Prostate gland (tissue), 2 donors: ENCODE results near the gene WIF1.

Source experiments
- CTCF ChIP-seq, 4 experiments: fragments of 200-600 bp in 2 of 4; fragments of 450-650 bp in 2 of 4; sonication (generic) in 2 of 4; IDR thresholded peaks; 1 replicate in 3 of 4; 2 replicates in 1 of 4; pipeline ENCODE4 v1.5.1; 2016 to 2019; ENCODE audit warnings: antibody characterized with exemption in 4 of 4, mild to moderate bottlenecking in 2 of 4, moderate library complexity in 2 of 4
- POLR2AphosphoS5 ChIP-seq: sonication (generic); formaldehyde crosslinking; IDR thresholded peaks from one replicate; pipeline ENCODE4 v1.6.1; 2017; ENCODE audit warnings: antibody characterized with exemption

- TF ChIP-seq CTCF (IDR thresholded peaks at IDR 0.05) (no peak), POLR2AphosphoS5 (no peak)
Observed at GRCh38 chr12:65100140-65100539, 21.0 kb downstream of the WIF1 start.
